ENCODE data around the gene CTNNA2.

The CTNNA2 gene

GRCh38 chr2:80105015-80105640 lies 592.3 kb downstream of the CTNNA2 start:
- H3K36me3 ChIP-seq (ENCODE audit: control insufficient read depth, insufficient read depth, low read length): no peaks in the 10 kb centered on the region
- H3K9me3 ChIP-seq (ENCODE audit: control insufficient read depth, low read length): no peaks in the 10 kb centered on the region
- no peak overlapping the region for H3K4me3 ChIP-seq (ENCODE audit: extremely low read depth, insufficient read depth, low read length, poor library complexity, severe bottlenecking)
- H3K4me1 ChIP-seq (ENCODE audit: control insufficient read depth, insufficient read depth, low read length, poor library complexity, severe bottlenecking): no peaks in the 10 kb centered on the region
- WGBS, 2 experiments (ENCODE audit: insufficient coverage in 2 of 2): 86 to 90% methylated on average over 2 to 4 of the region's 7 CpGs
- no peak overlapping the region for H3K27ac ChIP-seq (ENCODE audit: low read depth, low read length, severe bottlenecking)

- Histone ChIP-seq H3K4me3 (ENCODE audit: extremely low read depth, insufficient read depth, low read length, poor library complexity, severe bottlenecking) (no peak overlapping the region), H3K9me3 (ENCODE audit: control insufficient read depth, low read length) (peaks cover 5% of the 10 kb centered on the region)
These were observed 598.3 kb downstream of the CTNNA2 start for GRCh38 chr2:80111185-80111584.

GRCh38 chr2:80112790-80113189 lies 599.9 kb downstream of the CTNNA2 start:
- Histone ChIP-seq H3K36me3 (ENCODE audit: control insufficient read depth, insufficient read depth, low read length) (no peaks in the 10 kb centered on the region), H3K4me1 (ENCODE audit: control insufficient read depth, insufficient read depth, low read length, poor library complexity, severe bottlenecking) (peaks cover 2% of the 10 kb centered on the region), H3K4me3 (ENCODE audit: extremely low read depth, insufficient read depth, low read length, poor library complexity, severe bottlenecking) (no peak overlapping the region), H3K9me3 (ENCODE audit: control insufficient read depth, low read length) (peaks cover 5% of the 10 kb centered on the region), H3K27ac (ENCODE audit: low read depth, low read length, severe bottlenecking) (no peak overlapping the region)
- 86 to 91% methylated on average over 3 of the region's 3 CpGs for WGBS, 2 experiments (ENCODE audit: insufficient coverage in 2 of 2)

More at GRCh38 chr2:80111185-80111584, 598.3 kb downstream of the CTNNA2 start:
- Histone ChIP-seq H3K27ac (ENCODE audit: low read depth, low read length, severe bottlenecking) (no peak overlapping the region), H3K36me3 (ENCODE audit: control insufficient read depth, insufficient read depth, low read length) (no peaks in the 10 kb centered on the region), H3K4me1 (ENCODE audit: control insufficient read depth, insufficient read depth, low read length, poor library complexity, severe bottlenecking) (peaks cover 2% of the 10 kb centered on the region)

- peaks cover 5% of the 10 kb centered on the region for H3K9me3 ChIP-seq (ENCODE audit: control insufficient read depth, low read length)
- no peak overlapping the region for H3K27ac ChIP-seq (ENCODE audit: low read depth, low read length, severe bottlenecking)
- 95 to 100% methylated on average over 2 to 3 of the region's 3 CpGs for WGBS, 2 experiments (ENCODE audit: insufficient coverage in 2 of 2)
- H3K36me3 ChIP-seq (ENCODE audit: control insufficient read depth, insufficient read depth, low read length): no peaks in the 10 kb centered on the region
- no peak overlapping the region for H3K4me3 ChIP-seq (ENCODE audit: extremely low read depth, insufficient read depth, low read length, poor library complexity, severe bottlenecking)
- H3K4me1 ChIP-seq (ENCODE audit: control insufficient read depth, insufficient read depth, low read length, poor library complexity, severe bottlenecking): peaks cover 2% of the 10 kb centered on the region
These were observed 600.5 kb downstream of the CTNNA2 start for GRCh38 chr2:80113399-80113798.

- Histone ChIP-seq H3K4me3 (ENCODE audit: extremely low read depth, insufficient read depth, low read length, poor library complexity, severe bottlenecking) (no peak overlapping the region), H3K4me1 (ENCODE audit: control insufficient read depth, insufficient read depth, low read length, poor library complexity, severe bottlenecking) (peaks cover 2% of the 10 kb centered on the region), H3K27ac (ENCODE audit: low read depth, low read length, severe bottlenecking) (no peak overlapping the region), H3K9me3 (ENCODE audit: control insufficient read depth, low read length) (peaks cover 5% of the 10 kb centered on the region), H3K36me3 (ENCODE audit: control insufficient read depth, insufficient read depth, low read length) (no peaks in the 10 kb centered on the region)
- WGBS, 2 experiments (ENCODE audit: insufficient coverage in 2 of 2): 91 to 93% methylated on average over 3 of the region's 4 CpGs
These were observed 602.0 kb downstream of the CTNNA2 start for GRCh38 chr2:80114812-80115211.

GRCh38 chr2:80117401-80117800 lies 604.5 kb downstream of the CTNNA2 start:
- Histone ChIP-seq H3K36me3 (ENCODE audit: control insufficient read depth, insufficient read depth, low read length) (no peaks in the 10 kb centered on the region), H3K4me1 (ENCODE audit: control insufficient read depth, insufficient read depth, low read length, poor library complexity, severe bottlenecking) (peaks cover 2% of the 10 kb centered on the region), H3K4me3 (ENCODE audit: extremely low read depth, insufficient read depth, low read length, poor library complexity, severe bottlenecking) (no peak overlapping the region), H3K27ac (ENCODE audit: low read depth, low read length, severe bottlenecking) (no peak overlapping the region), H3K9me3 (ENCODE audit: control insufficient read depth, low read length) (no peaks in the 10 kb centered on the region)

- H3K4me1 ChIP-seq (ENCODE audit: control insufficient read depth, insufficient read depth, low read length, poor library complexity, severe bottlenecking): no peaks in the 10 kb centered on the region
- no peak overlapping the region for H3K27ac ChIP-seq (ENCODE audit: low read depth, low read length, severe bottlenecking)
- no peaks in the 10 kb centered on the region for H3K9me3 ChIP-seq (ENCODE audit: control insufficient read depth, low read length)
- no peak overlapping the region for H3K4me3 ChIP-seq (ENCODE audit: extremely low read depth, insufficient read depth, low read length, poor library complexity, severe bottlenecking)
- 82 to 100% methylated on average over 1 to 2 of the region's 3 CpGs for WGBS, 2 experiments (ENCODE audit: insufficient coverage in 2 of 2)
- no peaks in the 10 kb centered on the region for H3K36me3 ChIP-seq (ENCODE audit: control insufficient read depth, insufficient read depth, low read length)
These were observed 608.0 kb downstream of the CTNNA2 start for GRCh38 chr2:80120866-80121265.

- 90 to 96% methylated on average over 3 to 4 of the region's 5 CpGs for WGBS, 2 experiments (ENCODE audit: insufficient coverage in 2 of 2)
- Histone ChIP-seq H3K9me3 (ENCODE audit: control insufficient read depth, low read length) (no peaks in the 10 kb centered on the region), H3K36me3 (ENCODE audit: control insufficient read depth, insufficient read depth, low read length) (no peaks in the 10 kb centered on the region), H3K4me3 (ENCODE audit: extremely low read depth, insufficient read depth, low read length, poor library complexity, severe bottlenecking) (no peak overlapping the region), H3K27ac (ENCODE audit: low read depth, low read length, severe bottlenecking) (no peak overlapping the region), H3K4me1 (ENCODE audit: control insufficient read depth, insufficient read depth, low read length, poor library complexity, severe bottlenecking) (peaks cover 2% of the 10 kb centered on the region)
These were observed 609.8 kb downstream of the CTNNA2 start for GRCh38 chr2:80122675-80123074.

- Histone ChIP-seq H3K27ac (ENCODE audit: low read depth, low read length, severe bottlenecking) (no peak overlapping the region), H3K4me1 (ENCODE audit: control insufficient read depth, insufficient read depth, low read length, poor library complexity, severe bottlenecking) (peaks cover 4% of the 10 kb centered on the region), H3K4me3 (ENCODE audit: extremely low read depth, insufficient read depth, low read length, poor library complexity, severe bottlenecking) (no peak overlapping the region), H3K36me3 (ENCODE audit: control insufficient read depth, insufficient read depth, low read length) (no peaks in the 10 kb centered on the region), H3K9me3 (ENCODE audit: control insufficient read depth, low read length) (no peaks in the 10 kb centered on the region)
- 83% methylated on average over 1 of the region's 3 CpGs; no CpG with 5 or more reads in 1 of the 2 experiments for WGBS, 2 experiments (ENCODE audit: insufficient coverage in 2 of 2)
These were observed 613.8 kb downstream of the CTNNA2 start for GRCh38 chr2:80126596-80127189.

GRCh38 chr2:80128080-80128479 lies 615.2 kb downstream of the CTNNA2 start:
- WGBS, 2 experiments (ENCODE audit: insufficient coverage in 2 of 2): 78 to 82% methylated on average over 1 of the region's 1 CpG
- no peak overlapping the region for H3K27ac ChIP-seq (ENCODE audit: low read depth, low read length, severe bottlenecking)

GRCh38 chr2:80132281-80132680 lies 619.4 kb downstream of the CTNNA2 start:
- Histone ChIP-seq H3K9me3 (ENCODE audit: control insufficient read depth, low read length) (no peaks in the 10 kb centered on the region), H3K27ac (ENCODE audit: low read depth, low read length, severe bottlenecking) (no peak overlapping the region), H3K4me3 (ENCODE audit: extremely low read depth, insufficient read depth, low read length, poor library complexity, severe bottlenecking) (no peak overlapping the region), H3K4me1 (ENCODE audit: control insufficient read depth, insufficient read depth, low read length, poor library complexity, severe bottlenecking) (peaks cover 4% of the 10 kb centered on the region), H3K36me3 (ENCODE audit: control insufficient read depth, insufficient read depth, low read length) (no peaks in the 10 kb centered on the region)
- WGBS, 2 experiments (ENCODE audit: insufficient coverage in 2 of 2): no CpG with 5 or more reads among the region's 3 CpGs

More at GRCh38 chr2:80128080-80128479, 615.2 kb downstream of the CTNNA2 start:
- Histone ChIP-seq H3K9me3 (ENCODE audit: control insufficient read depth, low read length) (no peaks in the 10 kb centered on the region), H3K36me3 (ENCODE audit: control insufficient read depth, insufficient read depth, low read length) (no peaks in the 10 kb centered on the region), H3K4me1 (ENCODE audit: control insufficient read depth, insufficient read depth, low read length, poor library complexity, severe bottlenecking) (peaks cover 4% of the 10 kb centered on the region), H3K4me3 (ENCODE audit: extremely low read depth, insufficient read depth, low read length, poor library complexity, severe bottlenecking) (no peak overlapping the region)

Measured in mesodermal cell (in vitro differentiated cells).